Activated effector memory CD4-positive, alpha-beta T cell treated with anti-CD3 and anti-CD28 coated beads, Interleukin-2, amount 50 U/mL, for 16 hours (primary cell): ENCODE measurements around the gene EIF2D.
"Not testable (repeated sequence)": the region's sequence is repeated elsewhere in the genome, so short reads cannot be mapped to it uniquely, and the experiment has no call there.

Source experiments
- DNase-seq: peaks from one replicate; pipeline ENCODE4 v3.0.0-alpha.2; 2020

Gene EIF2D

GRCh38 chr1:206586501-206587445, 25.5 kb downstream of the EIF2D start:
- no peak for DNase-seq

- no peak for DNase-seq
Measured at GRCh38 chr1:206584683-206585082, 27.6 kb downstream of the EIF2D start.

- DNase-seq: peak; percentile 94
Measured at GRCh38 chr1:206583707-206584648, 28.3 kb downstream of the EIF2D start.

- DNase-seq: peak; percentile 79
Measured at GRCh38 chr1:206582971-206583706, 29.1 kb downstream of the EIF2D start.

GRCh38 chr1:206582537-206582936, 29.7 kb downstream of the EIF2D start:
- DNase-seq: no peak

GRCh38 chr1:206581571-206581981, 30.7 kb downstream of the EIF2D start:
- peak; percentile 90 for DNase-seq

- not testable (repeated sequence) for DNase-seq
Measured at GRCh38 chr1:206581114-206581497, 31.2 kb downstream of the EIF2D start.

GRCh38 chr1:206580438-206581113, 31.7 kb downstream of the EIF2D start:
- peak; percentile 69 for DNase-seq

- DNase-seq: peak; percentile 93
Measured at GRCh38 chr1:206579747-206580437, 32.4 kb downstream of the EIF2D start.

- no peak for DNase-seq
Measured at GRCh38 chr1:206578978-206579374, 33.3 kb downstream of the EIF2D start.

- DNase-seq: no peak
Measured at GRCh38 chr1:206578068-206578977, 33.9 kb downstream of the EIF2D start.

- DNase-seq: no peak
Measured at GRCh38 chr1:206577626-206578025, 34.6 kb downstream of the EIF2D start.

- DNase-seq: no peak
Measured at GRCh38 chr1:206575894-206576737, 36.1 kb downstream of the EIF2D start.

GRCh38 chr1:206575165-206575893, 36.9 kb downstream of the EIF2D start:
- no peak for DNase-seq

GRCh38 chr1:206573762-206574161, 38.5 kb downstream of the EIF2D start:
- DNase-seq: no peak

GRCh38 chr1:206573319-206573718, 38.9 kb downstream of the EIF2D start:
- DNase-seq: no peak

- no peak for DNase-seq
Measured at GRCh38 chr1:206572835-206573234, 39.4 kb downstream of the EIF2D start.

- no peak for DNase-seq
Measured at GRCh38 chr1:206570529-206570928, 41.7 kb downstream of the EIF2D start.

GRCh38 chr1:206569556-206569955, 42.7 kb downstream of the EIF2D start:
- no peak for DNase-seq
